Muscle of arm (tissue), 12 donors: ENCODE results near the gene SHISA7. TPM values are rescaled to one million over a fixed set of nuclear protein-coding genes. Genes with fewer than 3 reads are reported as not detected.
A peak's percentile ranks its signal among the peaks of the same experiment; 100 is the strongest.

Experiments
- DNase-seq: peaks from one replicate; pipeline ENCODE4 v3.0.0-alpha.2; 2013
- polyA plus RNA-seq, 12 donors: library from polyadenylated mRNA; unstranded; fragments of 120-200 nt; gene quantifications; one replicate each; pipeline ENCODE4 v1.2.1, GENCODE V29; 2013; ENCODE audit not compliant: insufficient read length in 12 of 12

The SHISA7 gene
- polyA plus RNA-seq, 12 donors, result 0.07 to 1.1 (median 0.17) TPM; not detected in 2

- DNase-seq, result no peak
Measured at GRCh38 chr19:55390461-55390880, 52.6 kb downstream of the SHISA7 start.

GRCh38 chr19:55389386-55390317 is 53.4 kb downstream of the SHISA7 start:
- no peak for DNase-seq

- no peak for DNase-seq
Measured at GRCh38 chr19:55387736-55388497, 55.2 kb downstream of the SHISA7 start.

- DNase-seq, result no peak
Measured at GRCh38 chr19:55386493-55386971, 56.6 kb downstream of the SHISA7 start.

GRCh38 chr19:55385724-55386492 is 57.2 kb downstream of the SHISA7 start, which contains the start of gene RPL28:
TSS of gene RPL28 (plus strand) at chr19:55385932. CDS start at chr19:55386358, 426 bp downstream.
- peak; percentile 99 for DNase-seq

GRCh38 chr19:55384920-55385723 is 58.0 kb downstream of the SHISA7 start:
- DNase-seq, result peak; percentile 98

- no peak for DNase-seq
Measured at GRCh38 chr19:55384131-55384919, 58.8 kb downstream of the SHISA7 start, which contains the start of gene TMEM238. TSS of gene TMEM238 (minus strand) at chr19:55384292. CDS start at chr19:55384259, 33 bp downstream.

GRCh38 chr19:55383279-55384130 is 59.6 kb downstream of the SHISA7 start:
- DNase-seq, result peak; percentile 57

GRCh38 chr19:55382522-55383054 is 60.5 kb downstream of the SHISA7 start:
- no peak for DNase-seq

GRCh38 chr19:55382013-55382412 is 61.1 kb downstream of the SHISA7 start:
- DNase-seq, result no peak

- no peak for DNase-seq
Measured at GRCh38 chr19:55379174-55379573, 63.9 kb downstream of the SHISA7 start.

Other genes with a start within 250 kb of the SHISA7 start
- gene PTPRH, start 233.8 kb downstream of the SHISA7 start, polyA plus RNA-seq, result 1 to 10 TPM in 1 of 12 donors, under 1 TPM in 9, not detected in 2; 0.05 to 4.1 (median 0.22) TPM
- 1 to 10 TPM in 11 of 12 donors, not detected in 1; 1.3 to 8.3 (median 2.6) TPM for gene TMEM86B, start 214.5 kb downstream of the SHISA7 start, polyA plus RNA-seq
- 10 to 100 TPM in 11 of 12 donors, not detected in 1; 21.5 to 45.8 (median 26.3) TPM for gene PPP6R1, start 184.3 kb downstream of the SHISA7 start, polyA plus RNA-seq
- gene HSPBP1, start 163.2 kb downstream of the SHISA7 start, polyA plus RNA-seq, result 10 to 100 TPM in 11 of 12 donors, not detected in 1; 13.9 to 50.2 (median 19.1) TPM
- 10 to 100 TPM in 2 of 12 donors, 1 to 10 TPM in 9, not detected in 1; 5.9 to 24.6 (median 6.9) TPM for gene BRSK1, start 159.3 kb downstream of the SHISA7 start, polyA plus RNA-seq
- gene TMEM150B, start 118.0 kb downstream of the SHISA7 start, polyA plus RNA-seq, result 1 to 10 TPM in 2 of 12 donors, under 1 TPM in 8, not detected in 2; 0.40 to 1.1 (median 0.71) TPM
- gene KMT5C, start 103.4 kb downstream of the SHISA7 start, polyA plus RNA-seq, result 10 to 100 TPM in 11 of 12 donors, not detected in 1; 11.9 to 59.4 (median 19.7) TPM
- gene COX6B2, start 88.6 kb downstream of the SHISA7 start, polyA plus RNA-seq, result 10 to 100 TPM in 1 of 12 donors, 1 to 10 TPM in 1, under 1 TPM in 4, not detected in 6; 0.07 to 18.3 (median 0.50) TPM
- gene GARIN5B, start 80.0 kb downstream of the SHISA7 start, polyA plus RNA-seq, result under 1 TPM in 1 of 12 donors, not detected in 11; 0.07 TPM
- under 1 TPM in 10 of 12 donors, not detected in 2; 0.14 to 0.53 (median 0.30) TPM for gene IL11, start 72.8 kb downstream of the SHISA7 start, polyA plus RNA-seq
- gene TMEM190, start 66.5 kb downstream of the SHISA7 start, polyA plus RNA-seq, result under 1 TPM in 1 of 12 donors, not detected in 11; 0.58 TPM
- gene TMEM238, start 59.0 kb downstream of the SHISA7 start, polyA plus RNA-seq, result under 1 TPM in 3 of 12 donors, not detected in 9; 0.22 to 0.55 (median 0.35) TPM
- gene RPL28, start 57.4 kb downstream of the SHISA7 start, polyA plus RNA-seq, result 1,000 to 10,000 TPM in 10 of 12 donors, 100 to 1,000 TPM in 1, not detected in 1; 796 to 2,808 (median 1,427) TPM
- 100 to 1,000 TPM in 1 of 12 donors, 10 to 100 TPM in 10, not detected in 1; 19.2 to 108 (median 30.4) TPM for gene UBE2S, start 35.5 kb downstream of the SHISA7 start, polyA plus RNA-seq
- 10 to 100 TPM in 11 of 12 donors, not detected in 1; 24.3 to 68.0 (median 27.9) TPM for gene ISOC2, start 18.3 kb upstream of the SHISA7 start, polyA plus RNA-seq
- not detected for gene C19orf85, start 21.5 kb upstream of the SHISA7 start, polyA plus RNA-seq
- 10 to 100 TPM in 1 of 12 donors, 1 to 10 TPM in 10, not detected in 1; 1.5 to 11.6 (median 2.4) TPM for gene ZNF628, start 33.3 kb upstream of the SHISA7 start, polyA plus RNA-seq
- 100 to 1,000 TPM in 1 of 12 donors, 10 to 100 TPM in 11; 15.8 to 381 (median 24.4) TPM for gene NAT14, start 41.9 kb upstream of the SHISA7 start, polyA plus RNA-seq
- 10 to 100 TPM in 11 of 12 donors, not detected in 1; 12.2 to 37.5 (median 19.3) TPM for gene SSC5D, start 45.1 kb upstream of the SHISA7 start, polyA plus RNA-seq
- gene SBK2, start 93.8 kb upstream of the SHISA7 start, polyA plus RNA-seq, result 10 to 100 TPM in 1 of 12 donors, 1 to 10 TPM in 10, not detected in 1; 1.1 to 18.7 (median 3.2) TPM
- under 1 TPM in 3 of 12 donors, not detected in 9; 0.12 to 0.46 (median 0.18) TPM for gene SBK3, start 102.2 kb upstream of the SHISA7 start, polyA plus RNA-seq
- gene ZNF579, start 137.5 kb upstream of the SHISA7 start, polyA plus RNA-seq, result 10 to 100 TPM in 7 of 12 donors, 1 to 10 TPM in 4, not detected in 1; 7.3 to 26.0 (median 10.5) TPM
- 10 to 100 TPM in 9 of 12 donors, 1 to 10 TPM in 2, not detected in 1; 9.2 to 16.3 (median 11.0) TPM for gene FIZ1, start 156.2 kb upstream of the SHISA7 start, polyA plus RNA-seq
- 10 to 100 TPM in 1 of 12 donors, 1 to 10 TPM in 9, not detected in 2; 4.2 to 11.2 (median 6.4) TPM for gene ZNF524, start 157.0 kb upstream of the SHISA7 start, polyA plus RNA-seq
- gene ZNF865, start 162.3 kb upstream of the SHISA7 start, polyA plus RNA-seq, result 10 to 100 TPM in 1 of 12 donors, 1 to 10 TPM in 10, not detected in 1; 4.5 to 11.0 (median 5.5) TPM
- 10 to 100 TPM in 2 of 12 donors, 1 to 10 TPM in 9, not detected in 1; 5.6 to 14.3 (median 6.5) TPM for gene ZNF784, start 181.3 kb upstream of the SHISA7 start, polyA plus RNA-seq
- gene ZNF580, start 197.7 kb upstream of the SHISA7 start, polyA plus RNA-seq, result 10 to 100 TPM in 11 of 12 donors, not detected in 1; 14.0 to 42.9 (median 18.9) TPM
- 10 to 100 TPM in 11 of 12 donors, not detected in 1; 17.9 to 33.7 (median 21.9) TPM for gene ZNF581, start 200.3 kb upstream of the SHISA7 start, polyA plus RNA-seq
- 10 to 100 TPM in 11 of 12 donors, not detected in 1; 10.1 to 17.1 (median 11.7) TPM for gene CCDC106, start 204.9 kb upstream of the SHISA7 start, polyA plus RNA-seq
- gene U2AF2, start 211.7 kb upstream of the SHISA7 start, polyA plus RNA-seq, result 100 to 1,000 TPM in 8 of 12 donors, 10 to 100 TPM in 3, not detected in 1; 80.0 to 151 (median 109) TPM
- 100 to 1,000 TPM in 2 of 12 donors, 10 to 100 TPM in 9, not detected in 1; 44.1 to 113 (median 68.9) TPM for gene EPN1, start 231.9 kb upstream of the SHISA7 start, polyA plus RNA-seq